Dermis blood vessel endothelial cell (primary cell): ENCODE data around the gene TMEM14A. TPM values are rescaled to one million over a fixed set of nuclear protein-coding genes. Genes with fewer than 3 reads are reported as not detected.

ENCODE experiments used
- total RNA-seq: library from RNA; depleted of rRNA; stranded (reverse); fragments of >200 nt; gene quantifications from 2 replicates; pipeline ENCODE4 v1.2.3, GENCODE V29; 2014

The TMEM14A gene
- total RNA-seq, 1 donor from 2014 or later, result 20.4 TPM

Other genes with a start within 250 kb of the TMEM14A start
- gene TRAM2, start 94.1 kb upstream of the TMEM14A start, total RNA-seq, result 30.6 and 51.3 TPM in 2 replicates
- not detected in 2 replicates for gene GSTA2, start 92.4 kb downstream of the TMEM14A start, total RNA-seq
- gene GSTA1, start 132.7 kb downstream of the TMEM14A start, total RNA-seq, result not detected in 2 replicates
- not detected in 2 replicates for gene GSTA5, start 169.7 kb downstream of the TMEM14A start, total RNA-seq
- gene GSTA3, start 238.6 kb downstream of the TMEM14A start, total RNA-seq, result not detected in 2 replicates